SK-N-SH (cell line): ENCODE results near the gene SLC9A4. TPM values are rescaled to one million over a fixed set of nuclear protein-coding genes. Genes with fewer than 3 reads are reported as not detected.
A peak's percentile ranks its signal among the peaks of the same experiment; 100 is the strongest.

Experiments used
- CTCF ChIA-PET: fragments of 300-600, 350-600 bp; formaldehyde crosslinking; extraction: SDS; loops from one replicate; lab custom pipeline; 2021; lab: Yijun Ruan, JAX
- POLR2A ChIA-PET: fragments of 350-600 bp; sonication (Branson Sonifier 250); formaldehyde crosslinking; extraction: SDS; loops from one replicate; lab custom pipeline; 2020; ENCODE audit warnings: antibody characterized with exemption, inconsistent platforms; lab: Yijun Ruan, JAX
- DNase-seq: peaks from one replicate; pipeline ENCODE4 v3.0.0; 2012
- H2AFZ ChIP-seq: fragments of 200-600 bp; sonication (generic); 2 replicates; pipeline ENCODE4 v1.8.1; 2016; ENCODE audit warnings: antibody characterized with exemption, mild to moderate bottlenecking, low read depth
- H3F3A ChIP-seq: fragments of 200-600 bp; sonication (generic); replicated peaks from 2 replicates; pipeline ENCODE3; 2016; ENCODE audit warnings: antibody characterized with exemption, mild to moderate bottlenecking; ENCODE audit not compliant: insufficient read depth
- H3K27ac ChIP-seq, 2 experiments: fragments of 200-500 bp in 1 of 2; fragments of 200-600 bp in 1 of 2; sonication (Bioruptor generic) in 1 of 2; sonication (generic), shearing (Covaris generic) in 1 of 2; 2 replicates each; pipeline versions ENCODE4 v1.5.1 to v1.6.1; 2014 to 2016; ENCODE audit warnings: low read depth in 2 of 2, inconsistent platforms in 1 of 2, low read length in 1 of 2, mild to moderate bottlenecking in 1 of 2, mixed read lengths in 1 of 2
- H3K27me3 ChIP-seq: fragments of 200-600 bp; sonication (generic), shearing (Covaris generic); 2 replicates; pipeline ENCODE4 v1.6.1; 2016; ENCODE audit warnings: mixed run types; ENCODE audit not compliant: insufficient read depth
- H3K36me3 ChIP-seq, 2 experiments: fragments of 200-500 bp in 1 of 2; fragments of 200-600 bp in 1 of 2; sonication (Bioruptor generic) in 1 of 2; sonication (generic) in 1 of 2; replicated peaks in 1 of 2; 2 replicates each; pipeline versions ENCODE3 to v1.5.1; 2014 to 2016; ENCODE audit warnings: low read length in 1 of 2, mild to moderate bottlenecking in 1 of 2; ENCODE audit not compliant: insufficient read depth in 2 of 2, control insufficient read depth in 1 of 2
- H3K4me1 ChIP-seq, 2 experiments: fragments of 200-500 bp in 1 of 2; fragments of 200-600 bp in 1 of 2; sonication (Bioruptor generic) in 1 of 2; sonication (generic), shearing (Covaris generic) in 1 of 2; 2 replicates each; pipeline versions ENCODE4 v1.5.1 to v1.6.1; 2014 to 2016; ENCODE audit warnings: low read depth in 1 of 2, low read length in 1 of 2, mixed run types in 1 of 2; ENCODE audit not compliant: insufficient read depth in 2 of 2, control insufficient read depth in 1 of 2
- H3K4me2 ChIP-seq: fragments of 200-600 bp; sonication (generic), shearing (Covaris generic); 2 replicates; pipeline ENCODE4 v1.6.1; 2017; ENCODE audit warnings: mixed run types
- H3K4me3 ChIP-seq, 2 experiments: fragments of 200-500 bp in 1 of 2; fragments of 200-600 bp in 1 of 2; sonication (Bioruptor generic) in 1 of 2; sonication (generic), shearing (Covaris generic) in 1 of 2; 2 replicates each; pipeline versions ENCODE4 v1.5.1 to v1.8.1; 2014 to 2016; ENCODE audit warnings: low read depth in 2 of 2, inconsistent platforms in 1 of 2, low read length in 1 of 2, mild to moderate bottlenecking in 1 of 2, mixed read lengths in 1 of 2, moderate library complexity in 1 of 2
- H3K79me2 ChIP-seq: fragments of 200-600 bp; sonication (generic); 2 replicates; pipeline ENCODE4 v1.8.1; 2017; ENCODE audit warnings: mild to moderate bottlenecking; ENCODE audit not compliant: insufficient read depth
- H3K9ac ChIP-seq: fragments of 200-600 bp; sonication (generic); 2 replicates; pipeline ENCODE4 v1.6.1; 2017; ENCODE audit warnings: mixed run types
- H3K9me2 ChIP-seq: fragments of 200-600 bp; sonication (generic); 2 replicates; pipeline ENCODE4 v1.6.1; 2017; ENCODE audit warnings: mixed run types
- H3K9me3 ChIP-seq: fragments of 200-600 bp; sonication (generic); 2 replicates; pipeline ENCODE4 v1.6.1; 2017; ENCODE audit warnings: mixed run types, mild to moderate bottlenecking, moderate library complexity
- H4K20me1 ChIP-seq: fragments of 200-600 bp; sonication (generic); 2 replicates; pipeline ENCODE4 v1.6.1; 2017; ENCODE audit warnings: mild to moderate bottlenecking, mixed run types; ENCODE audit not compliant: insufficient read depth
- EZH2phosphoT487 ChIP-seq: fragments of 200-600 bp; sonication (generic); IDR thresholded peaks from 2 replicates; pipeline ENCODE4 v1.6.1; 2017; ENCODE audit warnings: low read depth, mixed run types, mild to moderate bottlenecking, antibody characterized with exemption, moderate library complexity, borderline replicate concordance
- FOSL2 ChIP-seq: IDR thresholded peaks from 2 replicates; pipeline ENCODE4 v1.4.0; 2012; ENCODE audit warnings: low read depth, mild to moderate bottlenecking, moderate library complexity, borderline replicate concordance
- FOXJ3 ChIP-seq: sonication (generic); formaldehyde crosslinking; IDR thresholded peaks from 2 replicates; pipeline ENCODE4 v1.5.1; 2020; ENCODE audit warnings: mild to moderate bottlenecking, missing genetic modification reagents
- FOXM1 ChIP-seq: IDR thresholded peaks from 2 replicates; pipeline ENCODE4 v1.4.0; 2012; ENCODE audit warnings: low read depth, mild to moderate bottlenecking
- JUND ChIP-seq: IDR thresholded peaks from 2 replicates; pipeline ENCODE4 v1.4.0; 2012
- MXI1 ChIP-seq: IDR thresholded peaks from 2 replicates; pipeline ENCODE4 v1.6.1; 2012; ENCODE audit warnings: mild to moderate bottlenecking, low read depth, low read length, improper control_type of control experiment
- POLR2AphosphoS5 ChIP-seq: IDR thresholded peaks from 2 replicates; pipeline ENCODE4 v1.6.1; 2012; ENCODE audit warnings: low read depth, low read length
- RAD21 ChIP-seq: IDR thresholded peaks from 2 replicates; pipeline ENCODE4 v1.6.1; 2012; ENCODE audit warnings: mild to moderate bottlenecking, low read length
- RCOR1 ChIP-seq: fragments of 150-350 bp; IDR thresholded peaks from 2 replicates; pipeline ENCODE4 v1.6.1; 2017; ENCODE audit warnings: antibody characterized with exemption, low read length
- SIN3A ChIP-seq: IDR thresholded peaks from 2 replicates; pipeline ENCODE4 v1.6.1; 2012; ENCODE audit warnings: low read depth, mild to moderate bottlenecking, low read length, moderate library complexity, borderline replicate concordance
- SMC3 ChIP-seq: IDR thresholded peaks from 2 replicates; pipeline ENCODE4 v1.6.1; 2012; ENCODE audit warnings: low read depth, low read length, improper control_type of control experiment
- YY1 ChIP-seq: IDR thresholded peaks from 2 replicates; pipeline ENCODE4 v1.4.0; 2012; ENCODE audit warnings: low read depth, mild to moderate bottlenecking
- WGBS: methylation state at CpG from one replicate; pipeline ENCODE4 v1.1.6; 2017; ENCODE audit warnings: low lambda C conversion rate; 5-methylcytosine and 5-hydroxymethylcytosine counted together
- polyA plus RNA-seq, 3 experiments: library from polyadenylated mRNA; depleted of rRNA; stranded (reverse); fragments of >200 nt; gene quantifications; 2 replicates each; pipeline ENCODE4 v1.2.3, GENCODE V29; 2012
- TF ChIP-seq, protein P1 (sequence below): IDR thresholded peaks from 2 replicates; pipeline ENCODE4; 2012
- TF ChIP-seq, protein P2 (sequence below): fragments of 200-600 bp; sonication (generic); IDR thresholded peaks from 2 replicates; pipeline ENCODE4 v1.6.1; 2017; ENCODE audit warnings: antibody characterized with exemption, mild to moderate bottlenecking, moderate library complexity
- TF ChIP-seq, protein P3 (sequence below): fragments of 150-350 bp; IDR thresholded peaks from 2 replicates; pipeline ENCODE4 v1.6.1; 2016; ENCODE audit warnings: mild to moderate bottlenecking, low read depth, low read length

The SLC9A4 gene
- polyA plus RNA-seq, 1 of the 3 experiments (the other 2 are of a cell fraction): 0.07 TPM

DNA sequence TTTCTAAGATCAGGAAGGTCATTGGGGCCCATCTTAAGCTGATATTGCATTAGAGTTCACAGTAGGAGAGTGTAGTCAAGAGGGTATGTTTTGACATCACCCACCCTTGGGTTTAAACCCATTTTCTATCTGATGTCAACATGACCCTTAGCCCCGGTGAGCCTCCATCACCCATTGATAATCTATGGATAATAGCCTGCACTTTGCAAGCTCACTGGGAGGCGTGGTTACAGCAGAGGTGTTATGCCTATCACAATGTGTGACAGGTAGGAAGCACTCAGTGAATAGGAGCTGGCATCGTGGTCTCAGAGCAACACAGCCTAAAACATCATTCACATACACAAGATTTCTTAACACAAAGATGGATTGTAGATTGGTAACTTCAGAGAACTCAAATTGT lies 28.8 kb upstream of the SLC9A4 start (continued):
- no peak for TF ChIP-seq SIN3A
- TF ChIP-seq, protein P1, sequence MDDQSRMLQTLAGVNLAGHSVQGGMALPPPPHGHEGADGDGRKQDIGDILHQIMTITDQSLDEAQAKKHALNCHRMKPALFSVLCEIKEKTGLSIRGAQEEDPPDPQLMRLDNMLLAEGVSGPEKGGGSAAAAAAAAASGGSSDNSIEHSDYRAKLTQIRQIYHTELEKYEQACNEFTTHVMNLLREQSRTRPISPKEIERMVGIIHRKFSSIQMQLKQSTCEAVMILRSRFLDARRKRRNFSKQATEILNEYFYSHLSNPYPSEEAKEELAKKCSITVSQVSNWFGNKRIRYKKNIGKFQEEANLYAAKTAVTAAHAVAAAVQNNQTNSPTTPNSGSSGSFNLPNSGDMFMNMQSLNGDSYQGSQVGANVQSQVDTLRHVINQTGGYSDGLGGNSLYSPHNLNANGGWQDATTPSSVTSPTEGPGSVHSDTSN: no peak
- TF ChIP-seq MXI1: no peak
- no peak for TF ChIP-seq RCOR1
- no peak for TF ChIP-seq FOXJ3 (CRISPR knock-in tag)

DNA sequence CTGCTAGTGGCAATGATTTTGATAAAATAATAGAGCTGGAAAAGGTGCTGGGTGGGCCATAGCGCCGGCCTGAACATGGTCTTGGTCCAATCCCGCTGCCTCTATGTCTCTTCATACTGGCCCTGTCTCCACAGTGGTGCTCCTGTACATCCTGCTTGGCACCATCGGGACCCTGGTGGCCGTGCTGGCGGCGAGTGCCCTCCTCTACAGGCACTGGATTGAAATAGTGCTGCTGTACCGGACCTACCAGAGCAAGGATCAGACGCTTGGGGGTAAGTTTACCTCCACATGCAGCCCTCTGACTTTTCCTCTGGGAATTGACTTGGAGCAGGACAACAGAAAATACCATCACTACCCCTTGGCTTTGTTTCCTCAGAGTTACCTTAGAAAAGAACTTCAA lies 26.1 kb upstream of the SLC9A4 start:
- H3K4me2 ChIP-seq: no peak overlapping the region

DNA sequence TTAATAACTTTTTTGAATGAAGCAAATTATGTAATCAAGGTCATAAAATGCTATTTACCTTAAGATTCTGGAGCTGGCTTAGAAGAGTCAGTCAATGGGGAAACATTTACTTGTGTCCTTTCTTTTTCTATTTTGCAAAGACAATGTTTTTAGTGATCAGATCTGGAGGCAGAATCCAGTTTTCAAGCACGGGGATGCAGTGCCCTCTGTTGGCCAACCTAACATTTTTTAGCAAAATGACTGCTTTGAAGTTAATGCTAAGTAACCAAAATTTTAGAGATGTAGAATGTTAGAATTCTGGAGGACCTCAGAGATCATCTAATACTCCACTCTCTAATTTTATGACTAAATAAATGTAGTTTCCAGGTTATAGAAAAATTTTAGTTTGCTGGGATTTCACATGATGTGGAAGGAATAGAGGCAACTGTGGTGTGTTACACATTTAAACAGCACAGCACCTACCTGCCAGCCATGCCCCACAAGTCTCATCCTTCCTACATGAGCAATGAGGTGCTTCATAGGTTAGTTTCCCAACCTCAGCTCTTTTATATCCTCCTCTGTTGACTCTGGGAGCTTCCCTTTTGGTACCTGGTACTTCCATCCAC lies 23.6 kb upstream of the SLC9A4 start:
- no peak overlapping the region for H3K4me2 ChIP-seq
- WGBS: 3% methylated on average over 1 of the region's 1 CpG
- H3K4me1 ChIP-seq: no peaks in the 10 kb centered on the region
- H3K27me3 ChIP-seq: peaks cover 40% of the 10 kb centered on the region; the same call in 1 of the 2 replicates
- TF ChIP-seq SMC3 (peak; percentile 30; the same call in 1 of the 2 replicates), RAD21 (peak; percentile 69), YY1 (no peak), POLR2AphosphoS5 (no peak)
- TF ChIP-seq, protein P2, sequence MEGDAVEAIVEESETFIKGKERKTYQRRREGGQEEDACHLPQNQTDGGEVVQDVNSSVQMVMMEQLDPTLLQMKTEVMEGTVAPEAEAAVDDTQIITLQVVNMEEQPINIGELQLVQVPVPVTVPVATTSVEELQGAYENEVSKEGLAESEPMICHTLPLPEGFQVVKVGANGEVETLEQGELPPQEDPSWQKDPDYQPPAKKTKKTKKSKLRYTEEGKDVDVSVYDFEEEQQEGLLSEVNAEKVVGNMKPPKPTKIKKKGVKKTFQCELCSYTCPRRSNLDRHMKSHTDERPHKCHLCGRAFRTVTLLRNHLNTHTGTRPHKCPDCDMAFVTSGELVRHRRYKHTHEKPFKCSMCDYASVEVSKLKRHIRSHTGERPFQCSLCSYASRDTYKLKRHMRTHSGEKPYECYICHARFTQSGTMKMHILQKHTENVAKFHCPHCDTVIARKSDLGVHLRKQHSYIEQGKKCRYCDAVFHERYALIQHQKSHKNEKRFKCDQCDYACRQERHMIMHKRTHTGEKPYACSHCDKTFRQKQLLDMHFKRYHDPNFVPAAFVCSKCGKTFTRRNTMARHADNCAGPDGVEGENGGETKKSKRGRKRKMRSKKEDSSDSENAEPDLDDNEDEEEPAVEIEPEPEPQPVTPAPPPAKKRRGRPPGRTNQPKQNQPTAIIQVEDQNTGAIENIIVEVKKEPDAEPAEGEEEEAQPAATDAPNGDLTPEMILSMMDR: peak; percentile 83
- H4K20me1 ChIP-seq: no peaks in the 10 kb centered on the region
- POLR2A ChIA-PET: no interaction called here
- CTCF ChIA-PET: interaction anchor here (0.7 to 1.3 kb wide), 3 partner anchors 11 to 17 kb away, joined by 3 read pairs; no protein-coding TSS in a partner anchor
- no peaks in the 10 kb centered on the region for H3K9me2 ChIP-seq
- H3K9ac ChIP-seq: no peak overlapping the region
- no peaks in the 10 kb centered on the region for H3K79me2 ChIP-seq
- H2AFZ ChIP-seq: no peak overlapping the region
- no peaks in the 10 kb centered on the region for H3F3A ChIP-seq
- H3K9me3 ChIP-seq: no peaks in the 10 kb centered on the region
- no peak overlapping the region; a peak in 1 of 4 replicates for H3K4me3 ChIP-seq
- H3K36me3 ChIP-seq: no peaks in the 10 kb centered on the region
- peak; percentile 23 for DNase-seq
- no peak overlapping the region for H3K27ac ChIP-seq

More for the DNA sequence above, 26.1 kb upstream of the SLC9A4 start:
- POLR2A ChIA-PET: no interaction called here
- no peak for DNase-seq
- 13% methylated on average over 9 of the region's 9 CpGs for WGBS
- CTCF ChIA-PET: no interaction called here
- Histone ChIP-seq H3K4me3 (no peak overlapping the region), H3F3A (no peaks in the 10 kb centered on the region), H4K20me1 (no peaks in the 10 kb centered on the region), H3K4me1 (no peaks in the 10 kb centered on the region), H2AFZ (no peak overlapping the region), H3K79me2 (no peaks in the 10 kb centered on the region), H3K27ac (no peak overlapping the region), H3K36me3 (no peaks in the 10 kb centered on the region), H3K9me2 (no peaks in the 10 kb centered on the region), H3K27me3 (peaks cover 18% of the 10 kb centered on the region; the same call in 1 of the 2 replicates), H3K9me3 (no peaks in the 10 kb centered on the region), H3K9ac (no peak overlapping the region)
- TF ChIP-seq, protein P3, sequence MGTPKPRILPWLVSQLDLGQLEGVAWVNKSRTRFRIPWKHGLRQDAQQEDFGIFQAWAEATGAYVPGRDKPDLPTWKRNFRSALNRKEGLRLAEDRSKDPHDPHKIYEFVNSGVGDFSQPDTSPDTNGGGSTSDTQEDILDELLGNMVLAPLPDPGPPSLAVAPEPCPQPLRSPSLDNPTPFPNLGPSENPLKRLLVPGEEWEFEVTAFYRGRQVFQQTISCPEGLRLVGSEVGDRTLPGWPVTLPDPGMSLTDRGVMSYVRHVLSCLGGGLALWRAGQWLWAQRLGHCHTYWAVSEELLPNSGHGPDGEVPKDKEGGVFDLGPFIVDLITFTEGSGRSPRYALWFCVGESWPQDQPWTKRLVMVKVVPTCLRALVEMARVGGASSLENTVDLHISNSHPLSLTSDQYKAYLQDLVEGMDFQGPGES: no peak
- no peak for TF ChIP-seq FOXM1
- no peak for TF ChIP-seq FOXJ3 (CRISPR knock-in tag)
- TF ChIP-seq EZH2phosphoT487: no peak
- no peak for TF ChIP-seq FOSL2
- TF ChIP-seq JUND: no peak
